HG03457 (cell line): Measurements from ENCODE around the gene NDRG4.

ENCODE experiments used
- ATAC-seq: cut with Tn5 transposase; IDR thresholded peaks from one replicate; pipeline ENCODE4 v1.9.1; 2021; ENCODE audit warnings: moderate number of reproducible peaks; ENCODE audit not compliant: unreplicated experiment

The NDRG4 gene

GRCh38 chr16:58493756-58494431 lies 6.0 kb upstream of the NDRG4 start:
- no peak for ATAC-seq

DNA sequence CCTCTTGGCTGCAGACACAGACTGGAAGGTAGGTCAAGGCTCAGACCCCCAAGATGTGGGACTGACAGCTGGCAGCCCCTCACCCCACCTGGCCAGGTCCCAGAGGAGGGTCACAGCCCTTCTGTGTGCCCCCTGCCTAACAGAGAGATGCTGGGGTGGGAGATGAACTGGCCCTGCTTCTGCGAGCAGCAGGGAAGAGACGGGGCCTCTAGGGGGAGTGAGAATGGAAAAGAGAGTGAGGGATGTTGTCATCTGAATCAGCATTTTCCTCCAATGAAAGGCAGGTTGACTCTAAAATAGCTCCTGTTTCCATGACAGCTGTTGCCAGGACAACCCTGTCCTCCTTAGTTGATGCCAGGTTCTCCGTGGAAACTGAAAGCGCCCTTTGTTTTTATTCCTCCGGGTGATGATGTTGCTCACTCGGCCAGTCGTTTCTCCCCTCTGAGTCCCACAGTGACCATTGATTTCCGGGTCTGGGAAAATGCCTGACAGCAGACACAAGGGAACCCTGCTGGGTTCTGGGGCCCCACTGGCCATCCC lies 4.9 kb upstream of the NDRG4 start:
- peak; percentile 58 for ATAC-seq

DNA sequence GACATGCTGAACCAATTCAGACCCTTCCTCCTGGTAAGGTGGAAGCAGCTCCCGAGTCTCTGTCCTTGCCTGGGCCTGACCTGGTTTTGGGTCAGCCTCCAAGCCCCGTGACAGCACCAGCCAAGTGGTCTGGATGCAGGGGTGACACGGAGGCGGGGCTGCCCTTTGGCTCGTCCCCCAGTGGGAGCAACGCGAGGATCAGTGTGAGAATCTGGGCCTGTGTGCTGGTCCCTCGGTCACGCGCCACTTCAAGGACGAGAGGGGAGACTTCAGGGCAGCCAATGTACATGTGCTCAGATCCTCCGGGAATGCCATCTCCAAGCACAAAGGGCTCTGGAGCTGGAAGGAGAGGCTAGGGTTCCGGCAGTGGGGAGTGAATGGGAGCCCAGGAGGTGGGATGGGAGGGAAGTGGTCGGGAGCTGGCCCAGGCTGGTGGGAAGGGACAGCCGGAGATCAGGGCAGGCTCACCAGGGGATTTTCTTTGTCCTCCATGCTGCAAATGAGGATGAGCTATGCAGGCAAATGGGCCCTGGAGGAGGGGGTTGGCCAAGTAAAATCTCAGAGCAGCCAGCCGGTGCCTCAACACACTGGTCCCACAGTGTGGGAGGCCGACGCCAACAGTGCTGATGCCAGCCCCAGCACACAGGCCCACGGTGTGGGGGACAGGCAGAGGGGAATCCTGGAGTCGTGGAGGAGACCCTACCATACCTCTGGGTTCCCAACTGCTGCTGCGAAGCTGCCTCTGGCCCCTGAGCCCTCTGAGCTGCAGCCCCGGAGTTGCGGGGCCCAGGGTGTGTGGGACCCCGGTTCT lies 4.2 kb upstream of the NDRG4 start:
- no peak for ATAC-seq

DNA sequence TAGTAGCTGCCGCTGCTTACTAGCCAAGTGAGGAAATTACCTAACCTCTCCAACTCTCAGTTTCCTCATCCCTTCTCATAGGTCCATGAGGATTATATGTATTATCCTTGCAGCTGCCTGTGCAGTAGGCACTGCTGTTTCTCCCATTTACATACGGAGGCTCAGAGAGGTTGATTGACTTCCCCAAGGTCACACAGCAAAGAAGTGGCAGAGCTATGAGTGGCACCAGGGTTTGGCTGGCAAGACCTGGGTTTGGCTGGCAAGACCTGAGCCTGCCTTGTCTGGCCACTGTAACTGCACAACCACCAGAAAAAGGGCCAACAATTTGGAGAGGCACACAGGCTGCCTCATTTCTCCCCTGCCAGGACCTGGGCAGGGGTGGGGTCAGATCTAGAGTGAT lies 2.5 kb upstream of the NDRG4 start:
- ATAC-seq, result no peak

GRCh38 chr16:58497935-58498334 lies 2.0 kb upstream of the NDRG4 start:
- ATAC-seq, result no peak

DNA sequence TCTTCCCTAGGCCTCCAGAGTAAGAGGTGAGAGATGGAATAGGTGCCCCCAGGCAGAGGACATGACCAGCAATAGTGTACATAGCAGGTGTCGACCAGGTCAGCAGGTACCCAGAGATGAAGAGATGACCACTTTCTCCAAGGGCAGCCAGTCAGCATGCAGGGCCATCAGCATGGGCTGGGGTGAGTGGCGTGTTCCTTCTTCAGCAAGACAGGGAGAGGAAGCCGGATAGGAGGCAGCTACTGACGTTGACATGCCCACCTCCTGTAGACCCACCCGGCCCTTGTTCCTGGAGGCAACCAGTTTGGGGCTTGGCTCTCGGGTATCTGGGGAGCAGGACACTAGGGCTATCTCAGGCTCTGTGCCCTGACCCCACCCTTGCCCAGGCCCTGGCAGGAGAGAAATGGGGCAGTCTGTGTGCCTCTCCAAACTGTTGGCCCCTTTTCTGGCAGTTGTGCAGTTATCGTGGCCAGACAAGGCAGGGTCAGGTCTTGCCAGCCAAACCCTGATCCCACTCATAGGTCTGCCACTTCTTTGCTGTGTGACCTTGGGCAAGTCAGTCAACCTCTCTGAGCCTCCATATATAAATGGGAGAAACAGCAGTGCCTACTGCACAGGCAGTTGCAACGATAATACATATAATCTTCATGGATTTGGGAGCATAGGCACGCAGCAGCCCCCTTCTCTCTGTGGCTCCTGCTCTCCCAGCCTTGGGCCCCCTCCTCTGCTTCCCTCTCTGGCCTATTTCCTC lies 1.4 kb upstream of the NDRG4 start:
- no peak for ATAC-seq

DNA sequence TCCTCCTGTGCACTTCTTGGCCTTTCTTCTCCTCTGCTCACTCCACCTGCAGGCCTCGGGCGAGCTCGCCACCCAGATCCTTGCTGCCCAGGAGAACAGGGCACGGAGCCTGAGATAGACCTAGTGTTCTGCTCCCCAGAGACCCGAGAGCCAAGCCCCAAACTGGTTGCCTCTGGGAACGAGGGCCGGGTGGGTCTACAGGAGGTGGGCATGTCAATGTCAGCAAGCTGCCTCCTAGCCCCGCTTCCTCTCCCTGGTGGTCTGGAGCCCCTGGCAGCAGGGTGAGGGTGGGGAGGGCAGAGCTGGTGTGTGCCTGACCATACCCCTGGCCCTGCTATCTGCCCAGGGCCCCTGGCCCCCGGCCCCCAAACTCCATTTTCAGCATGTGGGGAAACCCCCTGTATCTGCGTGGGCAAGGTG lies 841 bp upstream of the NDRG4 start:
- ATAC-seq, result no peak

DNA sequence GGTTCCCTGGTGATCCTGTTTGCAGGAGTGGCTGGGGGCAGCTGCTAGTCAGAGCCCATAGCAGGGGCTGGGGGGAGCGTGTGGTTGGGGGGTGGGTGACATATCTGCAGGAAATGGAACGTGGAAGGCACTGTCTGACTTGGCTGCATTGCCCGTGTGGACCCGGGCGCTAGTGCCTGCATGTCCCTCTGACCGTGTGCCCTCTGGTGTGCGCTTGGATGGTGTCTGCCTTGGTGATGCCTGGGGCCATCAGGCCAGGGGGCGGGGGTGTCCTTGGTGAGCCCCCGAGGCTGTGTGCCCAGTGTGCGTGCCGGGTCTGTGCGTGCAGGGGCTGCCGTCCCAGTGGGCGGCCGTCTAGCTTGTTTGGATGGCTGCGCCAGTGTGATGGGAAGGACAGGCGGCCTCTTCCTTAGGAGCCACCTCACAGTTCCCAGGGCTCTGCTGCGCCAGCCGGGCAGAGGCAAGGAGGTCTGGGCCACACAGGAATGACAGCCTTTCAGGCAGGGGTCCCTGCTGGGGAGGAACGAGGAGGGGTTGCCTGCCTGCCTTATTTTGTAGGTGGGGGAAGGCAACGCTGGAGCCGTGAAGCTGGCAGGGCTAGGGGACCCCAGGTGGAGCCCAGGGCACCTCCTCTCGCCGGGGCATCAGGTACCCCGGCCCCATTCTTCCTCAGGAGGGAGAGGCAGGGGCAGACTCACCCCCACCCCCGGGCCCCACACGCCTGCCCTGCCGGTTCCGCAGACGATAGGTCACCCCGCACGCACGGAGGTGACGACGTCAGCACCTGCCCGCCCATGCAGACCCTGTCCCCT lies 693 bp downstream of the NDRG4 start:
- no peak for ATAC-seq

DNA sequence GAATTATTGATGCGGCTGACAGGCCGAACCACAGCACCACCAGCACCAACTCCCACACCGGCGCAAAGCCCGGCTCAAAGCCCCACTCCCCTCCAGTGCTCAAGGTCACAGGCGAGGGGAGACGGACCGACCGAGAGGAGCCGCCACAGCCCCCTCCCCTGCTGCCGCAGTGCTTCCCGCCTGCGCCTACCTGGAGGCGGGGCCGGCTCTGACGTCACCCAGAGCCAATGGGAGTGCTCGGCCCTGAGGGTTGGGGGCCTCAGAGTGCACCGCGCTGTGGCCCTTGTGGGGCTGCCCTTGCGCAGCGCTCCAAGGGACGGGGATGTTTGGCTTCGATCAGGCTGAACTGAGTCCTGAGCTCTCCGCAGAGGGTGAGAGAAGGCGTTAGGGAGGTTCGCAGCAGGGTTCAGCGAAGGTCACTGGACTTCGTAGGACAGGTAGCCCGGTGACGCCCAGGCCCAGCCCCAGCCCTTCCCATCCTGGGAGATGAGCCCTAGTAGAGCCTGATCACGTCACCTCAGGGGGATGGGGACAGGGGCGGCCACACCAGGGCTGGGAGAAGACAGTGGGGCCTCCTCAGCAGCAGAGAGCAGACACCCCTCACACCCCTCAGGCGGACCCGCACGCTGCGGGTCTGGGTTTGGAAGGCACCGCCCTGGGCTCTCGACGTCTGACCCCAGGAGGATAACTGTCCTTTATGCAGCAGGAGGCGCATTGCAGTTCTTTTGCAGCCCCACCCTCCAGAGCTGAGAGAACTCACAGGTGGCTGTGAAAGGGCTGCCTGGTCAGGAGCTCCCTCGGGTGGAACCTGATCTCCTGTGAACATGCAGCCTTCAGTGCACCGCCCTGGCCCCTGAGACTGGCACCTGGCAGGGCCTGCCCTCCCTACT lies 1.5 kb downstream of the NDRG4 start:
- ATAC-seq, result no peak

GRCh38 chr16:58502217-58502921 lies 2.4 kb downstream of the NDRG4 start:
- ATAC-seq, result no peak

DNA sequence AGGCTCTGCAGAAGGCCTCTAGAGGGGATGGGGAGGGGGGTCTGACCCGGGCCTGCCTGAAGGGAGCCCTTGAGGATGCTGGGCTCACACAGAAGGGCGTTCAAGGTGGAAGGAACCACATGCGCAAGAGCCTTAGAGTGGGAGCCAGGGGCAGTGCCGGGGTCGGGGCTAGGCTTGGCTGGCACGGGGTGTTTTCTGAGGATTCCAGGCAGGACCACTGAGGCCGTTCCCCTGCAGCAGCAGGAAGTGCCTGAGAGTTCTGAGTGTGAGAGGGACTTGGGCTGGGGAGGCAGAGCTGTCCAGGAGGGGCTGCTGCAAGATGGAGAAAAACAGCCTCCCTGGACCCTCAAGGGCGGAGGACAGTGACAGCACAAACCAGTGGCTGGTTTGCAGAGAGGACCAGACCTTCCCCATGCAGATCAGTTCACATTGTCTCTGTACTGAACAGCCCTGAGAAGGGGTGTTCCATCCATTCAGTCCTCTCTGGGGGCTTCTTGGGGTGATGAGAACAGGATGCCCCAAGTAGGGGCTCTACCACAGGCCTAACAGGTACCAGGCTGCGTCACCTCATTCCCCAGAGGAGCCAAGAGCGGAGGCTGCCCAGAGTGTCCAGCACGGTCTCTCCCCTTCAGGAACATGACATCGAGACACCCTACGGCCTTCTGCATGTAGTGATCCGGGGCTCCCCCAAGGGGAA lies 3.4 kb downstream of the NDRG4 start:
- ATAC-seq, result no peak

- no peak for ATAC-seq
Observed at GRCh38 chr16:58503863-58504688, 4.1 kb downstream of the NDRG4 start.

- ATAC-seq, result no peak
Observed at GRCh38 chr16:58506241-58507194, 6.6 kb downstream of the NDRG4 start.

GRCh38 chr16:58507195-58507962 lies 7.4 kb downstream of the NDRG4 start:
- no peak for ATAC-seq

DNA sequence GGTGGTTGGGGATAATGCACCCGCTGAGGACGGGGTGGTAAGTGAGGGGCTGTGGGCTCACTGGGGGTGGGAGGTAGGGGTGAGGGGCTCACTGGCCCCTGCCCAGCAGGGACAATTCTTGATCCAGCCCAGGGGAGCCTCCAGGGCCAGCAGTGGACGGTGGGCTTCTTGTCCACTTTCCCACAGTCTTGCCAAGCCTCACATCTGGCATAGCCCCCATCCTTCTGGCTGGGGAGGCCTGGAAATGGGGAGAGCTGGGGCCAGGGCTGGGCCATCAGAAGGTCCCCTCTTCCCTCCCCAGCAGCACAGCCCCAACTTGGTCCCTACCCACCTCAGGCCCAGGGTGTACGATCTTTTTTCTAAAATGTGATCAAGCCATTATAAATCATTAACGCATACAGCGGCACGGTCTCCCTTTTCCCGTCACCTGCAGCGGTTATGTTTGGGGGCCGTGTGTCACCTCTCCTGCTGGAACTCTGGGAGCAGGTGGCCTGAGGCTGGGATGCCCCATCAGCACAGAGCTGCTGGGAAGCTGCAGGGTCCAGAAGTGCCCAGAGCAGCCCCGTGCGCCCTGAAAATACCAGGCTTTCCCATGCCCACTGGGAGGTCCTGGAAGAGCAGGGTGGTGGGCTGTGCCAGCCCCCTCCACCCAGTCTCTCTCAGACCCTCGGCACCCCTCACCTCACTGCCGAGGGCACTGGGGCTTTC lies 8.2 kb downstream of the NDRG4 start:
- no peak for ATAC-seq
